Breast epithelium (tissue), 4 donors: ENCODE data around the gene RAB21. TPM values are rescaled to one million over a fixed set of nuclear protein-coding genes. Genes with fewer than 3 reads are reported as not detected.

Source experiments
- DNase-seq, 2 donors: peaks; one replicate each; pipeline ENCODE4 v3.0.0-alpha.2; 2019; ENCODE audit warnings: low spot score in 2 of 2
- H3K27ac ChIP-seq, 2 donors: fragments of 200-600 bp; sonication (generic) in 1 of 2; one replicate each; pipeline ENCODE4 v1.5.1; 2016 to 2019; ENCODE audit warnings: mild to moderate bottlenecking in 1 of 2
- H3K27me3 ChIP-seq, 2 donors: fragments of 200-600 bp; sonication (generic) in 1 of 2; one replicate each; pipeline versions ENCODE4 v1.5.1 to v1.6.0; 2017 to 2019; ENCODE audit warnings: control low read depth in 1 of 2, mild to moderate bottlenecking in 1 of 2
- H3K36me3 ChIP-seq: fragments of 200-600 bp; one replicate; pipeline ENCODE4 v1.5.1; 2019
- H3K4me1 ChIP-seq, 2 donors: fragments of 200-600 bp; sonication (generic); one replicate each; pipeline ENCODE4 v1.5.1; 2016 to 2019; ENCODE audit warnings: control low read depth in 1 of 2
- H3K4me3 ChIP-seq, 3 donors: fragments of 200-600 bp; sonication (generic); 1 replicate in 2 of 3; 2 replicates in 1 of 3; pipeline ENCODE4 v1.5.1; 2016 to 2019; ENCODE audit warnings: mild to moderate bottlenecking in 3 of 3, moderate library complexity in 2 of 3
- H3K9me3 ChIP-seq, 2 donors: fragments of 200-600 bp; sonication (generic) in 1 of 2; one replicate each; pipeline ENCODE4 v1.5.1; 2016 to 2019; ENCODE audit warnings: control low read depth in 1 of 2
- CTCF ChIP-seq, 3 donors: fragments of 450-650 bp; IDR thresholded peaks; one replicate each; pipeline ENCODE4 v1.5.1; 2016 to 2017; ENCODE audit warnings: antibody characterized with exemption in 3 of 3, mild to moderate bottlenecking in 3 of 3, moderate library complexity in 3 of 3
- POLR2A ChIP-seq: fragments of 450-650 bp; IDR thresholded peaks from one replicate; pipeline ENCODE4 v1.6.1; 2016; ENCODE audit warnings: antibody characterized with exemption, mild to moderate bottlenecking, moderate library complexity
- POLR2AphosphoS5 ChIP-seq, 3 donors: sonication (generic); formaldehyde crosslinking; IDR thresholded peaks; one replicate each; pipeline ENCODE4 v1.6.1; 2017; ENCODE audit warnings: antibody characterized with exemption in 3 of 3
- intact Hi-C: fragments of 100-400 bp; cut with DNase I; formaldehyde crosslinking; loops from one replicate; pipeline ENCODE4 v1.15.1; 2023; ENCODE audit warnings: low total_unique reads
- total RNA-seq, 3 donors: library from RNA; depleted of rRNA; stranded (reverse); fragments of >200 nt; gene quantifications; one replicate each; pipeline ENCODE4 v1.1.0, GENCODE V29; 2016

The RAB21 gene
- total RNA-seq, 3 donors from 2014 or later: 22.1 to 26.9 (median 22.6) TPM

GRCh38 chr12:71792599-71792998, 37.9 kb downstream of the RAB21 start:
- Histone ChIP-seq H3K4me1 (no peaks in the 10 kb centered on the region), H3K27me3 (no peaks in the 10 kb centered on the region), H3K4me3 (no peak overlapping the region), H3K9me3 (no peaks in the 10 kb centered on the region), H3K36me3 (no peaks in the 10 kb centered on the region), H3K27ac (no peak overlapping the region)
- intact Hi-C loops: no loop called here
- TF ChIP-seq POLR2AphosphoS5 (IDR thresholded peaks at IDR 0.05): no peak
- TF ChIP-seq POLR2A: no peak
- TF ChIP-seq CTCF (IDR thresholded peaks at IDR 0.05): no peak
- no peak for DNase-seq

- no peak for DNase-seq
- H3K9me3 ChIP-seq: no peaks in the 10 kb centered on the region
- TF ChIP-seq CTCF (IDR thresholded peaks at IDR 0.05): no peak
- no peak for TF ChIP-seq POLR2AphosphoS5 (IDR thresholded peaks at IDR 0.05)
- TF ChIP-seq POLR2A: no peak
- no peak overlapping the region for H3K4me3 ChIP-seq
- no peaks in the 10 kb centered on the region for H3K36me3 ChIP-seq
- H3K27me3 ChIP-seq: no peaks in the 10 kb centered on the region
- intact Hi-C loops: no loop called here
- no peak overlapping the region for H3K27ac ChIP-seq
- no peaks in the 10 kb centered on the region for H3K4me1 ChIP-seq
Measured at GRCh38 chr12:71795901-71796300, 41.2 kb downstream of the RAB21 start.

- Histone ChIP-seq H3K4me3 (no peak overlapping the region), H3K36me3 (no peaks in the 10 kb centered on the region), H3K4me1 (no peaks in the 10 kb centered on the region), H3K9me3 (no peaks in the 10 kb centered on the region), H3K27me3 (no peaks in the 10 kb centered on the region), H3K27ac (no peak overlapping the region)
- no peak for DNase-seq
- intact Hi-C loops: no loop called here
- no peak for TF ChIP-seq POLR2AphosphoS5 (IDR thresholded peaks at IDR 0.05)
- no peak for TF ChIP-seq POLR2A
- TF ChIP-seq CTCF (IDR thresholded peaks at IDR 0.05): no peak
Measured at GRCh38 chr12:71797531-71797930, 42.9 kb downstream of the RAB21 start.

- intact Hi-C loops: no loop called here
- Histone ChIP-seq H3K36me3 (no peaks in the 10 kb centered on the region), H3K27ac (no peak overlapping the region), H3K9me3 (no peaks in the 10 kb centered on the region), H3K4me3 (no peak overlapping the region), H3K4me1 (no peaks in the 10 kb centered on the region), H3K27me3 (no peaks in the 10 kb centered on the region)
- TF ChIP-seq POLR2AphosphoS5 (IDR thresholded peaks at IDR 0.05) (no peak), POLR2A (no peak), CTCF (IDR thresholded peaks at IDR 0.05) (no peak)
- DNase-seq: no peak
Measured at GRCh38 chr12:71799106-71799505, 44.4 kb downstream of the RAB21 start.

GRCh38 chr12:71800177-71800576, 45.5 kb downstream of the RAB21 start:
- Histone ChIP-seq H3K36me3 (no peaks in the 10 kb centered on the region), H3K4me1 (no peaks in the 10 kb centered on the region), H3K9me3 (no peaks in the 10 kb centered on the region), H3K27me3 (peaks cover 0 to 2% of the 10 kb centered on the region in 2 donors), H3K4me3 (no peak overlapping the region), H3K27ac (no peak overlapping the region)
- TF ChIP-seq CTCF (IDR thresholded peaks at IDR 0.05) (no peak), POLR2A (no peak), POLR2AphosphoS5 (IDR thresholded peaks at IDR 0.05) (no peak)
- intact Hi-C loops: no loop called here
- no peak for DNase-seq
